IPS-NIHi11 (cell line): ENCODE results near the gene C9orf40.

ENCODE experiments used
- DNase-seq: peaks from one replicate; pipeline ENCODE4 v3.0.0; 2012; ENCODE audit warnings: mixed read lengths, low spot score

Gene C9orf40

GRCh38 chr9:74952201-74953151 is at the start of gene C9orf40:
TSS of gene C9orf40 (minus strand) at chr9:74952912. CDS start at chr9:74952611, 301 bp downstream.
- peak; percentile 89 for DNase-seq

- peak; percentile 51 for DNase-seq
Observed at GRCh38 chr9:75001719-75002421, 49.2 kb upstream of the C9orf40 start.

GRCh38 chr9:75000835-75001234 is 48.1 kb upstream of the C9orf40 start:
- DNase-seq = no peak

DNA sequence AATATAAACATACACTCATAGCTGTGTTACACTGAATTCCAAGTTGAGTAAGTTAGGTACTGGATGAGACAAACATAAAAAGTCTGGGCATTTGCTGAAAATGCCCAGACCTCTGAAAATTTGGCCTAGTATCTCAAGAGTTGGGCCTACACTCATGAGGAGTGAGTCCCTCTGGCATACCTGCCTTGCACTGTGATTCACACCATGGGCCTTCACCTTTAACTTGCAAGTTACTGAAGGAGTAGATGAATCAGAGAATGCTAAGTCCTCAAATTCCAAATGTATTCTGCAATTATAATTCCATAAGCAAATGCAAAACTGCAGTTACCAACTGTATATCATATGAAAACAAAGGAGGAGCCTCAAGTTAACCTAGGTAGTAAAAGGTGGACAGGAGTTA is 32.3 kb upstream of the C9orf40 start:
- no peak for DNase-seq

- DNase-seq = no peak
Observed at GRCh38 chr9:74983709-74984108, 31.0 kb upstream of the C9orf40 start.

DNA sequence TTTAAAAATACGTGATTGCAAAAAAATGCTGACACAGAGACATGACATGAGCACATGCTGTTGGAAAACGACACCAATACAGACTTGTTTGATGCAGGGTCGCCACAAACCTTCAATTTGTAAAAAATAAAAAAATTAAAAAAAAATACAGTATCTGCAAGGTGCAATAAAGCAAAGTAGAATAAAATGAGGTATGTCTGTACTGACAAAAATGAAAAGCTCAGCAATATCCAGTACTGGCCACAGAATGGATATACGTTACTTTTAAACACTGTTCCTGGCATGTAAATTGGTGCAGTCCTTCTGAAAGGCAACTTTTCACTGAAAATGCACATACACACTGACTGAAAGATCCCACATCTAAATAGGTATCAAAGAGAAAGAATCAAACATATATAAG is 27.1 kb upstream of the C9orf40 start:
- no peak for DNase-seq

GRCh38 chr9:74977287-74977686 is 24.6 kb upstream of the C9orf40 start:
- no peak for DNase-seq

- no peak for DNase-seq
Observed at GRCh38 chr9:74975538-74975937, 22.8 kb upstream of the C9orf40 start.

DNA sequence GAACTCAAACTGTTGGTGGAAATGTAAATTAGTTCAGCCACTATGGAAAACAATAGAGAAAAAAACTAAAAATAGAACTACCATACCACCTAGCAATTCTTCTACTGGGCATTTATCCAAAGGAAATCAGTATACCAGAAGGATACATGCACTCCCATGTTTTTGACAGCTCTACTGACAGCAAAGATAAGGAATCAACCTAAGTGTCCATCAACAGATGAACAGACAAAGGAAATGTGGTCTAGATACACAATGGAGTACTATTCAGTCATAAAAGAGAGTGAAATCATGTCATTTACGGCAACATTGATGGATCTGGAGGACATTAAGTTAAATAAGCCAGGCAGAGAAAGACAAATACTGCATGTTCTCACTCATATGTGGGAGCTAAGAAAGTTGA is 21.8 kb upstream of the C9orf40 start:
- no peak for DNase-seq

GRCh38 chr9:74973714-74974113 is 21.0 kb upstream of the C9orf40 start:
- DNase-seq = no peak

DNA sequence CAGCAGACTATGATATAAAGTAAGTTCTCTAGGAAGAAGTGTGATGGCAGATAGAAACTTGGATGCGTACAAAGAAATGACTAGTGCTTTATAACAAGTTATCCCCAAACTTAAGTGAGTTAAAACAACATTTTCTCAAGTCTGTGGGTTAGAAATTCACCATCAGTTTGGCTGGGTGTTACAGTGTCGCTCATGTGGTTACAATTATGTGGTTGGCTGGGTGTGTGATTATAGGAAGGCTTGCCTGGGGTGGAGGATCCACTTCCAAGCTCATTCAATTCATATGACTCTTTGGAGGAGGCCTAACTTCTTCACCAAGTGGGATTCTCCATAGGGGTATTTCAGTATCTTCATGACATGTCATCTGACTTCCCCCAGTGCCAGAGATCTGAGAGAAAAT is 10.3 kb upstream of the C9orf40 start:
- DNase-seq = no peak

- DNase-seq = no peak
Observed at GRCh38 chr9:74961496-74961895, 8.8 kb upstream of the C9orf40 start.

DNA sequence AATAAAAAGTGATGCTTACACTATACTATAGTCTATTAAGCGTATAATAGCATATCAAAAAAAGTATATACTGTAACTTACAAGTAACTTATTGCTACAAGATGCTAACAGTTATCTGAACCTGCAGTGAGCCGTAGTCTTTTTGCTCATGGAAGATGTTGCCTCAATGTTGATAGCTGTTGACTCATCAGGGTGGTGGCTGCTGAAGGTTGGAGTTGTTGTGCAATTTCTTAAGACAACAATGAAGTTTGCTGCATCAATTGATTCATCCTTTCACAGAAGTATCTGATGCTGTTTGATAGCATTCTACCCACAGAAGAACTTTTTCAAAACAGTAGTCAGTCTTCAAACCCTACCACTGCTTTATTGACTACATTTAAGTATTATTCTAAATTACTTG is 7.8 kb upstream of the C9orf40 start:
- no peak for DNase-seq

GRCh38 chr9:74958587-74958986 is 5.9 kb upstream of the C9orf40 start:
- DNase-seq = no peak

DNA sequence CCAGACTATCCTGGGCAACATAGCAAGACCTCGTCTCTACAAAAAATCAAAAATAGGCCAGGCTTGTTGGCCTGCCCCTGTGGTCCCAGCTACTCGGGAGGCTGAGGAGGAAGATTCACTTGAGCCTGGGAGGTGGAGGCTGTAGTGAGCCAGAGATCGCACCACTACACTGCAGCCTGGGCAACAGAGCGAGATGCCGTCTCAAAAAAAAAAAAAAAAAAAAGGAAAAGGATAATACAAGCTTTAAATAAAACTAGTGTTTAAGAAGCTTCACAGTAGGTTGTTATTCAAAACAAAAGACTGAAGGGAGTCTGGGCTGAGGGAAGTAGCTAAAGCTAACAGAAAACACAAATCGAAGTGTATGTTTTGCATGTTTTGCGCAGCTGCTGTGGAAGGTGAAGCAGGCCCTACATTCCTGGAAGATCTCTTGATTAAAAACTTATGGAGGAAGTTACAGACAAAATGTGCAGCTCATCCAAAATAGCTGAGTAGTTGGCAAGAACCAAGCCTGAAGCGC is 581 bp upstream of the C9orf40 start:
- no peak for DNase-seq

DNA sequence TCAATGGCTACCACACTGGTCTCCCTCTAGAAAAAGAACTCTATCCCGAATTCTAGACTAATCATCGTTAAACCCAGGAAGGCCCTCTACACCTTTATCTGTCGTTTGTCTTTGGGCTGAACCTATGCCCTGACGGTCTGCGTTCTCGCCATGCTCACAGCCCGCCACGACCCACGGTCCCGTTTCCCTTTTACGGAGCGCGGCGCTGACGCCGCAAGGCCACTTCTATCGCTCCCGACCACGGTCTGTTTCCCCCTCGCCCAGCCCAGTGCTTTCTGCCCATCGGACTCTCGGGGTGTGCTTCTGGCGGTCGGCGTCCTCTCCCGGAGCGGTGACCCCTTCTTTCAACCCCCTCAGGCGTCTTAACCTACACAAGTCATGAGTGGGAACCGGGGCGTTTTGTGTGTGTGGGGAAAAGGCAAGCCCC is 974 bp downstream of the C9orf40 start:
- DNase-seq = no peak

DNA sequence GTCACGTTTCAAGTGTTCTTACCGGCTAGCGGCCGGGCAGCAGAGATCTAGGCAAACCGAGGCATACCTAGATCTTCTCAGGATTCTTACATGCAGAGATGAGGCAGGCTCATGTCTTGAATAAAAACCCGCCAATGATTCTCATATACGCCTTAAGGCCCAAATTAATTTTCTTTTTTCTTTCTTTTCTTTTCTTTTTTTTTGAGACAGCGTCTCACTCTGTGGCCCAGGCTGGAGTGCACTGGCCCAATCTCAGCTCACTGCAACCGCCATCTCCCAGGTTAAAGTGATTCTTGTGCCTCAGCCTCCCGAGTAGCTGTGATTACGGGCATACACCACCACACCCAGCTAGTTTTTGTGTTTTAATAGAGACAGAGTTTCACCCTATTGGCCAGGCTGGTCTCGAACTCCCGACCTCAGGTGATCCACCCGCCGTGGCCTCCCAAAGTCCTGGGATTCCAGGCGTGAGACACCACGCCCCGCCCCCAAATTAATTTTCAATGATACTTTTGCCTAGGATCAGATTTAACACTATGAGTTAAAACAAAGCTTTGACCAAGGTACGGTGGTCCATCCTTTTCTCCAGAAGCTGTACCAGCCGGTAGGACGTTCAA is 1.5 kb downstream of the C9orf40 start:
- no peak for DNase-seq

DNA sequence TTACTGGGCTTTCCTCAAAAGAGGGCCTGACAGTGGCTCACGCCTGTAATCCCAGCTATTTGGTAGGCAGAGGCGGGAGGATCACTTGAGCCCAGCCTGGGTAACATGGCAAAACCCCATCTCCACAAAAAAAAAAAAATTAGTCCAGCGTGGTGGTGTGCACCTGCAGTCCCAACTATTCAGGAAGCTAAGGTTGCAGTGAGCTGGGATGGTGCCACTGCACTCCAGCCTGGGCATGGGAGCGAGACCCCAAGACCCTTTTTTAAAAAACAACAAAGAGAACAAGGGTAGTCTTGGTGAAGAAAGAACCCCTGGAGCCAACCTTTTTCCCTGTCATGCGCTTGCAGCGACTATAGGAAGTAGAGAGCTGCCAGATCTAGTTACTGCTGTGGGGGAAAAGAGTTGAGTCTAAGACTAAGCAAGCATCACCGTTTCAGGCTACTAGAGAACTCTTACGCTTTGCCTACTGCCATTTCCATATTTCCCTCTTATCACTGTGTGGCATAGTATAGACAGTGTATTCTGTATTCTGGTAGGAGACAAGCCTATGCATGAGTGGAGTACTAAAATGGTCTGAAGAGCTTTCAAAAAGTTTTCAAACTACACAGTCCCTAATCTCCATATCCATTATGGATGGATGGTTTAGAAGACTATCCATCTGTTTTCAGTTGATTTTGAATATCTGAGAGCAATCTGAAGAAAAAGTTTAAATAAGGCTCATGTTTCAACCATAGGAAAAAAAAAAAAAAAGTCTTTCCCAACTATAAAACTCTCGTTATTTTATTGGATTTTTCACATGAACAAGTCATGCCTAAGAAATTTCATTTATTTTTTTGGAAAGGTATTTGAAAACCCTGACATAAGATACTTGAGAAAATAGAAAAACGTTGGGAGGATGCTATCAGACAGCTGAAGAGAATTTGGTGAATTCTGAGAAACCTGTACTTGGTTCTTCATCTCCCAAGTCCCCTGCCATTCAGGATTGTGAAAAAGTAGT is 2.6 kb downstream of the C9orf40 start:
- no peak for DNase-seq

DNA sequence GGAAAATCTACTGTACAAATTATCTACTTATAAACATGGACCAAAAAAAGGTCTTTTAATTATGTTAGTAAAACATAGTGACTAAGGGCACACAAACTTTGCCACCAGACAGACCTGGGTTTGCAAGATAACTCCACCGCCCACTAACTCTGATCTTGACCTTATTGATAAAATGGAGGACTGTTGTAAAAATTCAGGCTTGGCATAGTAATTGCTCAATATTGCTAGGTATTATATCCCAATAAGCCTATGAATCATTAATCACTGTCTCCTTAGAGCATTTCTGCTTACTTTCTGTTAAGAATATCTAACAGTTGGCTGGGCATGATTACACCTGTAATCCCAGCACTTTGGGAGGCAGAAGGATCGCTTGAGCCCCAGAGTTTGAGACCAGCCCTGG is 3.8 kb downstream of the C9orf40 start:
- no peak for DNase-seq

GRCh38 chr9:74946686-74947085 is 6.0 kb downstream of the C9orf40 start:
- DNase-seq = no peak

DNA sequence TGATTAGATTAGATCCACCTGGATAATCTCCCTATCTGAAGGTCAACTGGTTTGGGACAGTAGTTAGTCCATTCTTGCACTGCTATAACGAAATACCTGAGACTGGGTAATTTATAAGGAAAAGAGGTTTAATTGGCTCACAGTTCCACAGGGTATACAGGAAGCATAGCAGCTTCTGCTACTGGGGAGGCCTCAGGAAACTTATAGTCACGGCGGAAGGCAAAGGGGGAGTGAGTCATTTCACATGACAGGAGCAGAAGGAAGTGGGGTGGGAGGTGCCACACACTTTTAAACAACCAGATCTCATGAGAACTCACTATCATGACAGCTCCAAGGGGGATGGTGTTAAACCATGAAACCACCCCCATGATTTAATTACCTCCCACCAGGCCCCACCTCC is 9.9 kb downstream of the C9orf40 start:
- DNase-seq = no peak
